Measurements from ENCODE around the gene TIMM29. TPM values are rescaled to one million over a fixed set of nuclear protein-coding genes. Genes with fewer than 3 reads are reported as not detected.

Gene TIMM29
- total and polyA plus RNA-seq, 2 of the 13 experiments (the other 11 are each of a cell fraction or from before 2014, with no cell fraction given) = 7.1 to 33.8 TPM

DNA sequence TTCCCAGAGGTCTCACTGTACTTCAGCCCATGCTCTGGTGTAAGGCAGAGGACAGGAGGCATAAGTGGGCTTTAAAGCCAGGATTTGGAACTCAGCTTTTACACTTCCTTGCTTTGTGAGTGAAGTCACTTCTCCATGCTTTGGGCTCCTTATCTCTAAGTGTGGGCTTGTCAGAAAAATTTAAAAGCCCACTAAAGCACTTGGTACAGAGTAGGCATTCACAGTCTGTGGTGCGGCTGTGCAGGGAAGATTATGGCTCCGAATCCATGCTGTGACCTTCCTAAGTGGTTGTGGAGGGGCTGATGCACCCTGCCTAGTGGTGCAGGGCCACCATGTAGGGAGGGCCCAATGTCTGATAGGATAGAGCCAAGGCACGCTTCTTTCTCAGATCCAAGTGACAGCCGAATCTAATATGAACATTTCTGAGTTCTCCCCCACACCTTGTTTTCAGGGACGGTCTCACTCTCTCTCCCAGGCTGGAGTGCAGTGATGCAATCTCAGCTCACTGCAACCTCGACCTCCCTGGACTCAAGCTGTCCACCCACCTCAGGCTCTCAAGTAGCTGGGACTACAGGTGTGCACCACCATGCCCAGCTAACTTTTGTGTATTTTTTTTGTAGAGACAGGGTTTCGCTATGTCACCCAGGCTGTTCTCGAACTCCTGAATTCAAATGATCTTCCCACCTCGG is 6.9 kb downstream of the TIMM29 start:
- no peak overlapping the region for H2AFZ ChIP-seq (ENCODE audit: low read length)
- H3K4me3 ChIP-seq (replicated peaks in 1 of 3; ENCODE audit: insufficient read depth in 1 of 3, low read depth in 2 of 3, low read length in 3 of 3) = no peak overlapping the region
- no peaks in the 10 kb centered on the region for H3K36me3 ChIP-seq (replicated peaks in 1 of 2; ENCODE audit: control insufficient read depth in 1 of 2, insufficient read depth in 2 of 2, low read length in 2 of 2)
- no peaks in the 10 kb centered on the region for H4K20me1 ChIP-seq (ENCODE audit: insufficient read depth, low read length)
- H3K27ac ChIP-seq (ENCODE audit: extremely low read length, insufficient read depth, low read length) = peak overlapping the region; percentile 14
- no peak overlapping the region for H3K4me2 ChIP-seq (ENCODE audit: low read depth, low read length)
- 80% methylated on average over 7 of the region's 9 CpGs for WGBS (ENCODE audit: low lambda C conversion rate)
- no peaks in the 10 kb centered on the region for H3K9me3 ChIP-seq (ENCODE audit: low read length)
- no TSS peak for BruUV-seq (replicated peaks)
- DNase-seq (ENCODE audit: low spot score) (no peak), FAIRE-seq (no peak), ATAC-seq (peak; percentile 17; the same call in 1 of the 3 replicates)
- intact Hi-C loops (cut with micrococcal nuclease; ENCODE audit: unreplicated experiment) = no loop called here
- peaks cover 10% of the 10 kb centered on the region for H3K79me2 ChIP-seq (ENCODE audit: insufficient read depth, low read length)
- no peaks in the 10 kb centered on the region for H3K27me3 ChIP-seq (ENCODE audit: control insufficient read depth in 1 of 2, insufficient read depth in 2 of 2, low read length in 2 of 2)
- H3K4me1 ChIP-seq (ENCODE audit: insufficient read depth, low read length) = peaks cover 50% of the 10 kb centered on the region
- in situ Hi-C loops (cut with HindIII; ENCODE audit: extremely low pct_ligation_motif_present, low pct_unique_long_range_greater_than_20kb) = loop anchor here (10.0 kb wide), 1 partner anchor 79 kb away; no protein-coding TSS in a partner anchor
- no peak overlapping the region for H3K9ac ChIP-seq (ENCODE audit: insufficient read depth, low read depth, low read length)
- ChIA-PET POLR2A (interaction anchor here (1.5 to 1.6 kb wide), 2 partner anchors 9 to 24 kb away, joined by 4 to 9 read pairs; partner anchors contain the start of gene SMARCA4), CTCF (ENCODE audit: low intra/inter-chr PET ratio, low total read pairs) (no interaction called here)
- TF ChIP-seq E2F5 (CRISPR knock-in tag; conservative IDR thresholded peaks at IDR 0.05) (no peak), SKI (IDR thresholded peaks at IDR 0.05; ENCODE audit: partially characterized antibody) (no peak), ZNF546 (CRISPR knock-in tag; conservative IDR thresholded peaks at IDR 0.05) (no peak), ZNF362 (CRISPR knock-in tag; IDR thresholded peaks at IDR 0.05; ENCODE audit: borderline replicate concordance) (no peak), ZNF460 (CRISPR knock-in tag; IDR thresholded peaks at IDR 0.05; ENCODE audit: borderline replicate concordance) (peak; percentile 38; the same call in 1 of the 2 replicates), ZNF619 (CRISPR knock-in tag; IDR thresholded peaks at IDR 0.05) (no peak), MYNN (CRISPR knock-in tag; IDR thresholded peaks at IDR 0.05; ENCODE audit: low read depth) (no peak), CEBPG (CRISPR knock-in tag; IDR thresholded peaks at IDR 0.05) (peak; percentile 51), ZBTB7A (CRISPR knock-in tag; IDR thresholded peaks at IDR 0.05) (no peak), ZNF598 (CRISPR knock-in tag; IDR thresholded peaks at IDR 0.05; ENCODE audit: borderline replicate concordance) (no peak), CCAR2 (optimal IDR thresholded peaks at IDR 0.05; ENCODE audit: low read depth, low read length) (no peak), CEBPB (IDR thresholded peaks at IDR 0.05; ENCODE audit: borderline replicate concordance, low read depth, low read length) (peak; percentile 46; the same call in 1 of the 2 replicates), TEF (CRISPR knock-in tag; IDR thresholded peaks at IDR 0.05) (no peak)
- TF ChIP-seq, protein P1, sequence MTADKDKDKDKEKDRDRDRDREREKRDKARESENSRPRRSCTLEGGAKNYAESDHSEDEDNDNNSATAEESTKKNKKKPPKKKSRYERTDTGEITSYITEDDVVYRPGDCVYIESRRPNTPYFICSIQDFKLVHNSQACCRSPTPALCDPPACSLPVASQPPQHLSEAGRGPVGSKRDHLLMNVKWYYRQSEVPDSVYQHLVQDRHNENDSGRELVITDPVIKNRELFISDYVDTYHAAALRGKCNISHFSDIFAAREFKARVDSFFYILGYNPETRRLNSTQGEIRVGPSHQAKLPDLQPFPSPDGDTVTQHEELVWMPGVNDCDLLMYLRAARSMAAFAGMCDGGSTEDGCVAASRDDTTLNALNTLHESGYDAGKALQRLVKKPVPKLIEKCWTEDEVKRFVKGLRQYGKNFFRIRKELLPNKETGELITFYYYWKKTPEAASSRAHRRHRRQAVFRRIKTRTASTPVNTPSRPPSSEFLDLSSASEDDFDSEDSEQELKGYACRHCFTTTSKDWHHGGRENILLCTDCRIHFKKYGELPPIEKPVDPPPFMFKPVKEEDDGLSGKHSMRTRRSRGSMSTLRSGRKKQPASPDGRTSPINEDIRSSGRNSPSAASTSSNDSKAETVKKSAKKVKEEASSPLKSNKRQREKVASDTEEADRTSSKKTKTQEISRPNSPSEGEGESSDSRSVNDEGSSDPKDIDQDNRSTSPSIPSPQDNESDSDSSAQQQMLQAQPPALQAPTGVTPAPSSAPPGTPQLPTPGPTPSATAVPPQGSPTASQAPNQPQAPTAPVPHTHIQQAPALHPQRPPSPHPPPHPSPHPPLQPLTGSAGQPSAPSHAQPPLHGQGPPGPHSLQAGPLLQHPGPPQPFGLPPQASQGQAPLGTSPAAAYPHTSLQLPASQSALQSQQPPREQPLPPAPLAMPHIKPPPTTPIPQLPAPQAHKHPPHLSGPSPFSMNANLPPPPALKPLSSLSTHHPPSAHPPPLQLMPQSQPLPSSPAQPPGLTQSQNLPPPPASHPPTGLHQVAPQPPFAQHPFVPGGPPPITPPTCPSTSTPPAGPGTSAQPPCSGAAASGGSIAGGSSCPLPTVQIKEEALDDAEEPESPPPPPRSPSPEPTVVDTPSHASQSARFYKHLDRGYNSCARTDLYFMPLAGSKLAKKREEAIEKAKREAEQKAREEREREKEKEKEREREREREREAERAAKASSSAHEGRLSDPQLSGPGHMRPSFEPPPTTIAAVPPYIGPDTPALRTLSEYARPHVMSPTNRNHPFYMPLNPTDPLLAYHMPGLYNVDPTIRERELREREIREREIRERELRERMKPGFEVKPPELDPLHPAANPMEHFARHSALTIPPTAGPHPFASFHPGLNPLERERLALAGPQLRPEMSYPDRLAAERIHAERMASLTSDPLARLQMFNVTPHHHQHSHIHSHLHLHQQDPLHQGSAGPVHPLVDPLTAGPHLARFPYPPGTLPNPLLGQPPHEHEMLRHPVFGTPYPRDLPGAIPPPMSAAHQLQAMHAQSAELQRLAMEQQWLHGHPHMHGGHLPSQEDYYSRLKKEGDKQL (CRISPR knock-in tag; IDR thresholded peaks at IDR 0.05; ENCODE audit: low read depth) = no peak
- TF ChIP-seq, protein P2, sequence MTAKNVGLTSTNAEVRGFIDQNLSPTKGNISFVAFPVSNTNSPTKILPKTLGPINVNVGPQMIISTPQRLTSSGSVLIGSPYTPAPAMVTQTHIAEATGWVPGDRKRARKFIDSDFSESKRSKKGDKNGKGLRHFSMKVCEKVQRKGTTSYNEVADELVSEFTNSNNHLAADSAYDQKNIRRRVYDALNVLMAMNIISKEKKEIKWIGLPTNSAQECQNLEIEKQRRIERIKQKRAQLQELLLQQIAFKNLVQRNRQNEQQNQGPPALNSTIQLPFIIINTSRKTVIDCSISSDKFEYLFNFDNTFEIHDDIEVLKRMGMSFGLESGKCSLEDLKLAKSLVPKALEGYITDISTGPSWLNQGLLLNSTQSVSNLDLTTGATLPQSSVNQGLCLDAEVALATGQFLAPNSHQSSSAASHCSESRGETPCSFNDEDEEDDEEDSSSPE (CRISPR knock-in tag; IDR thresholded peaks at IDR 0.05) = no peak

All from HepG2 (cell line).